GM20000 (cell line): ENCODE results near the gene TIFAB.

Source experiments
- DNase-seq: peaks from one replicate; pipeline ENCODE4 v3.0.0; 2012; ENCODE audit warnings: low spot score
- TF ChIP-seq, protein P1 (sequence below): IDR thresholded peaks from 2 replicates; pipeline ENCODE4 v1.5.1; 2012; ENCODE audit warnings: mild to moderate bottlenecking, control low read depth; ENCODE audit errors: extremely low read depth, missing control alignments

The TIFAB gene

DNA sequence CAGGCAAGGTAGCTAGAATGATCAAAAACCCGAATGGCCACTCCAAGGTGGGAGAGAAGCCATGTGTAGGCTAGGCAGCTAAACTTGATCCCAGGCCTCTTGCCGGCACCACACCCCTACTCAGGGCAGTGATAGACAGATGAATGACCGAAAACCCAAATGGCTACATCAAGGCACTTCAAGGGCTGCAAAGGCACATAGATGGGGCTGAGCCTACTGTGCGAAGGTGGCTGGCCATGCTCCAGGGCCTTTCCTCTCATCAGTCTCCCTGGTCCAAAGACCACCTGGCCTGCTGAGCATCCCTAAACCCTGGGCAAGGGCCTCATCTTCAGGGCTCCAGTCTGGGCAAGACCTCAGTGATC lies 3.7 kb upstream of the TIFAB start:
- TF ChIP-seq, protein P1, sequence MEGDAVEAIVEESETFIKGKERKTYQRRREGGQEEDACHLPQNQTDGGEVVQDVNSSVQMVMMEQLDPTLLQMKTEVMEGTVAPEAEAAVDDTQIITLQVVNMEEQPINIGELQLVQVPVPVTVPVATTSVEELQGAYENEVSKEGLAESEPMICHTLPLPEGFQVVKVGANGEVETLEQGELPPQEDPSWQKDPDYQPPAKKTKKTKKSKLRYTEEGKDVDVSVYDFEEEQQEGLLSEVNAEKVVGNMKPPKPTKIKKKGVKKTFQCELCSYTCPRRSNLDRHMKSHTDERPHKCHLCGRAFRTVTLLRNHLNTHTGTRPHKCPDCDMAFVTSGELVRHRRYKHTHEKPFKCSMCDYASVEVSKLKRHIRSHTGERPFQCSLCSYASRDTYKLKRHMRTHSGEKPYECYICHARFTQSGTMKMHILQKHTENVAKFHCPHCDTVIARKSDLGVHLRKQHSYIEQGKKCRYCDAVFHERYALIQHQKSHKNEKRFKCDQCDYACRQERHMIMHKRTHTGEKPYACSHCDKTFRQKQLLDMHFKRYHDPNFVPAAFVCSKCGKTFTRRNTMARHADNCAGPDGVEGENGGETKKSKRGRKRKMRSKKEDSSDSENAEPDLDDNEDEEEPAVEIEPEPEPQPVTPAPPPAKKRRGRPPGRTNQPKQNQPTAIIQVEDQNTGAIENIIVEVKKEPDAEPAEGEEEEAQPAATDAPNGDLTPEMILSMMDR = no peak

DNA sequence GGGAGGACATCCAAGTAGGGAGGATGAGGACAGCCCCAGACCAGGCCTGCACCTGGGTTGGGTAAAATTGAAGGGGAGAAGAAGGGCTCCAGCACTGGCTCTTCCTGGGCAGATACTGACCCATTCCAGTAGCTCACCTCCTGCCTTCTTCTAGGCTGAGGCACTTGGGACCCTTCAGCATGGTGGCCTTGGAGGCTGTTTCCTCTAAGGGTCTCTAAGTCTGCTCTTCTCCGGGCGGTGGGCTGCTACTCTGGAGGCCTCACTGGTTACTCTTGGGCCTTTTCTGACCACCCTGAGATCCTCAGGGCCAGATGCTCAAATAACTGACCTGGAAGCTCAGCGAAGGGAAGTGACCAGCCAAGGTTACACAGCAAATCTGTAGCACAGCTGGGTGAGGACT lies 2.8 kb upstream of the TIFAB start:
- TF ChIP-seq, protein P1 = no peak

More for the DNA sequence above, 3.7 kb upstream of the TIFAB start:
- no peak for DNase-seq

DNA sequence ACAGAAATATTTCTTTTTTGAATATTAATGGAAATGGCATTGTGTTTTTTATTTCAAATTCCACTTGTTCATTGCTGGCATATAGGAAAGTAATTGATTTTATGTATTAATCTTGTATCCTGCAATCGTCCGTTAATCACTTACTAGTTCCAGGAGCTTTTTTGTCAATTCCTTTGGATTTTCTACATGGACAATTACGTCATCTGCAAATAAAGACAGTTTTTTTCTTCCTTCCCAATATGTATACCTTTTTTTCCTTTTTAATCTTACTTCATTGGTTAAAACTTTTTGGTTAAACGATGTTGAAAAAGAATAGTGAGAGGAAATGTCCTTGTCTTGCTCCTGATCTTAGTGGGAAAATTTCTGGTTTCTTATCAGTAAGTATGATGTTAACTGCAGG lies 1.5 kb upstream of the TIFAB start:
- DNase-seq = no peak
- TF ChIP-seq, protein P1 = no peak

More for the DNA sequence above, 2.8 kb upstream of the TIFAB start:
- DNase-seq = no peak

- DNase-seq = no peak
- TF ChIP-seq, protein P1 = no peak
These were observed 400 bp downstream of the TIFAB start for GRCh38 chr5:135451581-135452320.

GRCh38 chr5:135450952-135451351 lies 1.2 kb downstream of the TIFAB start:
- TF ChIP-seq, protein P1 = no peak
- DNase-seq = no peak

DNA sequence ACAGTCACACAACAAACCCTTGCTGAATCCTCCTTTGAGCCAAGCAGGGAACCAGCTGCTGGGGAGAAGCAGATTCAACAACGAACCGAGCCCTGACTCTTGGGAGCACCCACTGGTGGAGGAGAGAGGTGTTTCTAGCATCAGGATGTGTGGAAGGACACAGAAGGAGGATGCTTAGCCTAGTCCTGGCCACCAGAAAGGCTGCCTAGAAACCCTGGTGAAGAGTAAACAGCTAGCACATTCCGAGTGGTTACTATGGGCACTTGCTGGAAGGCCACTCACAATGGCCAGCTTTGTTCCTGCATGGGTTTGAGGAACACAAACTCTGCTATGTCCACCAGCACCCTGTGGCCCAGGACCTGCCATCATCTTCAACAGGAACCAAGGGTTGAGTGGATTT lies 1.8 kb downstream of the TIFAB start:
- TF ChIP-seq, protein P1 = no peak
- no peak for DNase-seq

DNA sequence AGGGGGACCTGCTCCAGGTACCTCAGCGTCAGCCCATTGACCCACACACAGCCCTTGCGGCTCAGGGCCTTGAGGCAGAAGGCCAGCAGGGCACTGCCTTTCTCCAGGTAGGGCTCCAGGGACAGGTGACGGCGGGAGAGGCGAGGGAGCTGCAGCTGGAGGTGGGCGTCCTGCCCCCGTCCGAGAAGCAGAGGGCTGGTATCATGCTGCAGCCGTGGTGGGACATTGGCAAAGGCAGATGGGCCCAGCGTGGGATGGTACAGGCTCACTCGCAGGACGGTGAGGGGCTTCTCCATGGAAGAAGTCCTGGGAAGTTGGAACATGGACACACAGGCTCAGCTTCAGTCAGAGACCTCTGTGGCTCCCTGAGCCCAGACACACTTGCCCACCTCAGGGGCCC lies 2.5 kb downstream of the TIFAB start:
- DNase-seq = no peak
- TF ChIP-seq, protein P1 = no peak
